Type B pancreatic cell (in vitro differentiated cells): ENCODE data around the gene USP24. TPM values are rescaled to one million over a fixed set of nuclear protein-coding genes. Genes with fewer than 3 reads are reported as not detected.
A peak's percentile ranks its signal among the peaks of the same experiment; 100 is the strongest.

Experiments used
- DNase-seq: peaks from one replicate; pipeline ENCODE4 v3.0.0; 2021; ENCODE audit warnings: mixed read lengths; ENCODE audit not compliant: unreplicated experiment; ENCODE audit errors: extremely low spot score
- H3K27ac Mint-ChIP-seq: 2 replicates; pipeline ENCODE4 v1.8.0; 2021; ENCODE audit warnings: mild to moderate bottlenecking, mixed read lengths
- H3K27me3 Mint-ChIP-seq: 2 replicates; pipeline ENCODE4 v1.8.0; 2021; ENCODE audit warnings: mixed read lengths
- H3K36me3 Mint-ChIP-seq: 2 replicates; pipeline ENCODE4 v1.8.0; 2021; ENCODE audit warnings: mixed read lengths
- H3K4me1 Mint-ChIP-seq: one replicate; pipeline ENCODE4 v1.8.0; 2021; ENCODE audit warnings: mixed read lengths; ENCODE audit not compliant: unreplicated experiment
- H3K4me3 Mint-ChIP-seq: 2 replicates; pipeline ENCODE4 v1.8.0; 2021; ENCODE audit warnings: mild to moderate bottlenecking, mixed read lengths
- H3K9me3 Mint-ChIP-seq: 2 replicates; pipeline ENCODE4 v1.8.0; 2021; ENCODE audit warnings: mixed read lengths
- total RNA-seq: library from RNA; stranded (reverse); gene quantifications from 2 replicates; pipeline ENCODE4 v1.2.1, GENCODE V29; 2021; ENCODE audit warnings: low replicate concordance
- TF ChIP-seq, protein P1 (sequence below): fragments of 200-600 bp; sonication (generic); conservative IDR thresholded peaks from 2 replicates; pipeline ENCODE4 v1.5.0; 2021; ENCODE audit warnings: antibody characterized with exemption, mild to moderate bottlenecking

Gene USP24
- total RNA-seq, 1 donor from 2014 or later = 44.5 TPM

DNA sequence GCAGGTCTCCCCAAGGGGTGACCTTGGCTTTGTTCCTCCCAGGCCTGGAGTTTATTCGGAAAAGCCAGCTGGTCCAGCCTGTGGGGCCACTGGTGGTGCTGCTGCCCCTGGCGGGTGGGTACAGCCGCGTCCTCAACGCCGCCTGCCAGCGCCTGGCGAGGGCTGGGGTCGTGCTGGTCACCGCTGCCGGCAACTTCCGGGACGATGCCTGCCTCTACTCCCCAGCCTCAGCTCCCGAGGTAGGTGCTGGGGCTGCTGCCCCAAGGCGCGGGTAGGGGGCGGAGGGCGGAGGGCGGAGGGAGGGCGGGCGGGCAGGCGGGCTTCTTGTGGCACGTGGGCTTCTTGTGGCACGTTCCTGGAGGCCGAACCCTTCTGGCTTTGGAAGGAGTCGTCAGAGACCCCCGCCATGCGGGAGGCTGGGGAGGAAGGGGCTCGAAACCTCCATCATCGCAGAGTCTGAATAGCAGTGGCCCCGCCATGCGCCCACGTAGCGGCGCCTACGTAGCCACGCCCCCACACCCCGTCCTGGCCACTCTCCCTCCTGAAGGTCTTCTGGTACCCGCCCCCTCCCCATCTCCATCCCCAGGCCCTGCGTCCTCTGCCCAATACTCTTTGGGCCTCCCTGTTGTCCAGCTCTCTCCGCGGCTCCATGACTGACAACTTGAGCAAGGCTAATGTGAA is 159.1 kb downstream of the USP24 start:
- Mint-ChIP-seq H3K4me1 (no peaks in the 10 kb centered on the region), H3K27ac (no peak overlapping the region), H3K27me3 (no peaks in the 10 kb centered on the region), H3K4me3 (no peak overlapping the region), H3K9me3 (no peaks in the 10 kb centered on the region), H3K36me3 (no peaks in the 10 kb centered on the region)
- DNase-seq = no peak
- TF ChIP-seq, protein P1, sequence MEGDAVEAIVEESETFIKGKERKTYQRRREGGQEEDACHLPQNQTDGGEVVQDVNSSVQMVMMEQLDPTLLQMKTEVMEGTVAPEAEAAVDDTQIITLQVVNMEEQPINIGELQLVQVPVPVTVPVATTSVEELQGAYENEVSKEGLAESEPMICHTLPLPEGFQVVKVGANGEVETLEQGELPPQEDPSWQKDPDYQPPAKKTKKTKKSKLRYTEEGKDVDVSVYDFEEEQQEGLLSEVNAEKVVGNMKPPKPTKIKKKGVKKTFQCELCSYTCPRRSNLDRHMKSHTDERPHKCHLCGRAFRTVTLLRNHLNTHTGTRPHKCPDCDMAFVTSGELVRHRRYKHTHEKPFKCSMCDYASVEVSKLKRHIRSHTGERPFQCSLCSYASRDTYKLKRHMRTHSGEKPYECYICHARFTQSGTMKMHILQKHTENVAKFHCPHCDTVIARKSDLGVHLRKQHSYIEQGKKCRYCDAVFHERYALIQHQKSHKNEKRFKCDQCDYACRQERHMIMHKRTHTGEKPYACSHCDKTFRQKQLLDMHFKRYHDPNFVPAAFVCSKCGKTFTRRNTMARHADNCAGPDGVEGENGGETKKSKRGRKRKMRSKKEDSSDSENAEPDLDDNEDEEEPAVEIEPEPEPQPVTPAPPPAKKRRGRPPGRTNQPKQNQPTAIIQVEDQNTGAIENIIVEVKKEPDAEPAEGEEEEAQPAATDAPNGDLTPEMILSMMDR = no peak

DNA sequence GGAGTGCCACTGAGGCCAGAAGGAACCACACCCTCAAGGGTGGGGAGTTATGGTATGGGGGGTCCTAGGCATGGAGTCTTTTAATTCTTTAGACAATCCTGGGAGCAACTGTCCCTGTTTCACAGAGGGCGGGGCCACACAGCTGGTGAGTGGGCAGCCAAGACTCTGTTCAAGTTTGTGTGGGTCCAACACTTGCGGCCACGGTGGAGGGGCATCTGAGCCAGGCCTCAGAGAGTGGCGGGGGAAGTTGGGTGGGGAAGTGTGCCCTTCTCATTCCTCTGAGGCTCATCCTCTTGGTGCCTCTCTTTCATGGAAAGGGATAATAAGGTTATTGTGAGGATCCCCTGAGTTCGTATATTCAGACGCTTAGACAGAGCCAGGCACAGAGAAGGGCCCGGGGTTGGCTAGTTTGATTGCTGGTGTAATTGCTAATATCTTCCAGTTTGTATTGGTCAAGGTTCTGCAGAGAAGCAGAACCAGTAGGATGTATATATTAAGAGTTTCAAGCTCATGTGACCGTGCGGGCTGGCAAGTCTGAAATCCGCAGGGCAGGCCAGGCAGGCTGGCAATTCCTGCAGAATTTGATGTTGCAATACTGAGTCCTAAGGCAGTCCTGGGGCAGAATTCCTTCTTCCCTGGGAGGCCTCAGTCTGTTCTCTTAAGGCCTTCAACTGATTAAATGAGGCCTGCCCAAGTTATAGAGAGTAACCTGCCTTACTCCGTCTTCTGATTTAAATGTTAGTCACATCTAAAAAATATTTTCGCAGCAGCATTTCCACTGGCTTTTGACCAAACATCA is 159.9 kb downstream of the USP24 start:
- H3K4me1 Mint-ChIP-seq = no peaks in the 10 kb centered on the region
- no peak overlapping the region for H3K4me3 Mint-ChIP-seq
- H3K27me3 Mint-ChIP-seq = no peaks in the 10 kb centered on the region
- H3K9me3 Mint-ChIP-seq = no peaks in the 10 kb centered on the region
- peak; percentile 50 for DNase-seq
- no peak overlapping the region for H3K27ac Mint-ChIP-seq
- H3K36me3 Mint-ChIP-seq = no peaks in the 10 kb centered on the region
- TF ChIP-seq, protein P1 = no peak

DNA sequence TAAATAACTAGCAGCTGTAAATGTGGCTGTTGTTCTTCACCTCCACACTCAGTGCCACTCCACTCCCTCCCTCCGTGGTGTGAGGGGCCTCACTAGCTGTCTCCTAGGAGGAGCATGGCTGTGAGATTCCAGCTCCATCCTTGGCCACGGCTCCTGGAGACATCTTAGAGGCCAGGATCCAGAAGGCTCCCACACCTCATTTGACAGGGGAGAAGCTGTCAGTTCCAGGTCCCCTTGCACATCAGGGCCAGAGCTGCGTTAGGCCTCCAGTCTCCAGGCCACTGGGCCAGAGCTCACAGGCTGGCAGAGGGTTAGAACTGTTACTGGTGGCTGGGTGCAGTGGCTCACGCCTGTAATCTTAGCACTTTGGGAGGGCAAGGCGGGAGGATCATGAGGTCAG is 160.8 kb downstream of the USP24 start:
- Mint-ChIP-seq H3K9me3 (no peaks in the 10 kb centered on the region), H3K27ac (no peak overlapping the region), H3K27me3 (no peaks in the 10 kb centered on the region), H3K36me3 (no peaks in the 10 kb centered on the region), H3K4me3 (no peak overlapping the region), H3K4me1 (no peaks in the 10 kb centered on the region)
- DNase-seq = peak; percentile 55
- TF ChIP-seq, protein P1 = no peak

DNA sequence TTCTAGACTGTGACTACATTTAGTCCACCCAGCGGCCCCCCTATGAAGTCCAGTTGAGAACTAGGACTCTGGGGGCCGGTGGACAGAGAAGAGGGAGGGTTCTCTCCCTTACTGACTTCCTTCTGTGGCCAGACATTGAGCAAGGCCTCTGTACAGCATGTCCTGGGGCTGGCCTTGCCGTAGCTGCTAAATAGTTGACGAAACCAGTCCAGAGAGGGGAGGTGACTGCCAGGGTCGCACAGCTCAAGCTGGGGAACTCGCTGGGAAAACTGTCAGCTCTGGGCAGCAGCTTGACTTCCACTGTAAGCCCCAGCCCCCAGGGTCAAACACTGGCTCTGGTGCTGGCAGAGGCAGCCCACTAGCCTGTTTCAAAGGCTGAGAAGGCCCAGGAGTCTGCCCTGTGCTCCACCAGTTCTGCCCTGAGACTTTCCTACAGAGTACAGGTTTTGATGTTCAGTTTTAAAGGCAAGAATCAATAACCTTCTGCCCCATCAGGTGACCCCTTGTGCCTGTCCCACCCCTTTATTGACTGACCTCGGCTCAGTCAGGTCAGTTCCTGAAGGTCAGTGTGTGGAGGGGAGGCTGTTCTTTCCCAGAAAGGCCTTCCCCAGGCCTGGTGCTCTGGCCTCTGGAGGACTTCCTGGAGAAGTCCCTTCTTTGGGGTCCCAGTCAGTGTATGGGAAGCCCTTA is 161.8 kb downstream of the USP24 start:
- TF ChIP-seq, protein P1 = no peak
- Mint-ChIP-seq H3K36me3 (no peaks in the 10 kb centered on the region), H3K9me3 (no peaks in the 10 kb centered on the region), H3K4me3 (no peak overlapping the region), H3K27ac (no peak overlapping the region), H3K27me3 (no peaks in the 10 kb centered on the region), H3K4me1 (peaks cover 5% of the 10 kb centered on the region)
- no peak for DNase-seq

DNA sequence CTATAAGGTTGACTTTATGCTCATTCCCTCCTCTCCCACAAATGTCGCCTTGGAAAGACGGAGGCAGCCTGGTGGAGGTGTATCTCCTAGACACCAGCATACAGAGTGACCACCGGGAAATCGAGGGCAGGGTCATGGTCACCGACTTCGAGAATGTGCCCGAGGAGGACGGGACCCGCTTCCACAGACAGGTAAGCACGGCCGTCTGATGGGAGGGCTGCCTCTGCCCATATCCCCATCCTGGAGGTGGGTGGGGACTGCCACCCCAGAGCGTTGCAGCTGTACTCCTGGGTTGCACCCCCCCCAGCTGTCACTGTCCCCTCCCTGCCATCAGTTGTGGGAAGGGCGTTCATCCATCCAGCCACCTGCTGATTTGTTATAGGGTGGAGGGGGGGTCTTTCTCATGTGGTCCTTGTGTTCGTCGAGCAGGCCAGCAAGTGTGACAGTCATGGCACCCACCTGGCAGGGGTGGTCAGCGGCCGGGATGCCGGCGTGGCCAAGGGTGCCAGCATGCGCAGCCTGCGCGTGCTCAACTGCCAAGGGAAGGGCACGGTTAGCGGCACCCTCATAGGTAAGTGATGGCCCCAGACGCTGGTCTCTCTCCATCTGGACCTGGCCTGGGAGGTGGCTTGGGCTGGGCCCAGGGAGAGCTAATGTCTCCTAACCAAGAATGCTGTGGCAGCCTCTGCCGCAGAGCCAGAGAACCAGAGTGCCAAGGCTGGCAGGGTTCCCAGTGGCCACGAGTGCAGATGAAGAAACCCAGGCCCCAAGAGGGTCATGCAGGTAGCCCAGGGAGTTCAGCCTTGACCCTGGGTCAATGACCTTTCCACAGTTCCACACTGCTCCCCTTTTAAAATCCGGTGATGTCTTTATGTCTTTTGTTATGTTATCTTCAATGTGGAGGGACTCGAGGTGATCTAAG is 162.7 kb downstream of the USP24 start:
- TF ChIP-seq, protein P1 = no peak
- Mint-ChIP-seq H3K27me3 (peaks cover 2% of the 10 kb centered on the region), H3K27ac (no peak overlapping the region), H3K36me3 (no peaks in the 10 kb centered on the region), H3K9me3 (no peaks in the 10 kb centered on the region), H3K4me1 (peaks cover 5% of the 10 kb centered on the region), H3K4me3 (no peak overlapping the region)
- no peak for DNase-seq
